LNCAP (cell line): ENCODE data around the gene CACNG1.

Source experiments
- TF ChIP-seq, protein P1 (sequence below): fragments of 450-650 bp; IDR thresholded peaks from 2 replicates; pipeline ENCODE4 v1.5.1; 2017; ENCODE audit warnings: mild to moderate bottlenecking

CACNG1 gene, protein sequence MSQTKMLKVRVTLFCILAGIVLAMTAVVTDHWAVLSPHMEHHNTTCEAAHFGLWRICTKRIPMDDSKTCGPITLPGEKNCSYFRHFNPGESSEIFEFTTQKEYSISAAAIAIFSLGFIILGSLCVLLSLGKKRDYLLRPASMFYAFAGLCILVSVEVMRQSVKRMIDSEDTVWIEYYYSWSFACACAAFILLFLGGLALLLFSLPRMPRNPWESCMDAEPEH

DNA sequence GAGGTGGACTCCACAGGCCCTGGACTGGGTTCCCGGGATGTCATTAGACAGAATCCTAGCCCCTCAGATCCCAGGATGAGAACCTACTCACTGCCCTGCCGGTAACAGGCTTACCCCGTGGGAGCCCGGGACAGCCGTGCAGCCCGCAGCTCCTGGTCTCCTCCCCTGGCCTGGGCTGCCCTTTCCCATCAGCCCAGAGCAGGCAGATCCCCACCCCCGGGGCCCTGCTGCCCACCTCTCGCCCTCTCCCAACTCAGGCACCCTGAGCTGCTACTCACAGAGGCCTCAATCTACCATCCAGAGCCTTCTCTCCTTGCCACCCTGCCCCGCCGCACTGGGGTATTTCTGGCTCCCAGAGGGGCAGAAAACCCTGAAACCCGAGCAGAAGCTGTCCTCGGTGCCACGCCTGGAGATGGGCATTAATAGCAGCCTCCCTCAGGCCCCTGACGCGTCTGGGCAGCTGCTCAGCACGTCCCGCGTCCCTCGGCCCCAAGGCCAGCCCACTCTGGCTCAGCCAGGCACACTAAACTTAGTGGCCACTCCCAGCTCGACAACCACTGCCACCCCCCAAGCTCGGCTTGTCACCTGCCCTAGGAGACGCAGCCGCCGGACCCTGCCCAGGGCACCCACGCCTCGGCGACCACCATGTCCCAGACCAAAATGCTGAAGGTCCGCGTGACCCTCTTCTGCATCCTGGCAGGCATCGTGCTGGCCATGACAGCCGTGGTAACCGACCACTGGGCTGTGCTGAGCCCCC, at the start of gene CACNG1:
CACNG1 (plus strand) TSS at position 539 of the 757 bp plus-strand sequence; CDS start at position 646, 107 bp downstream.
- TF ChIP-seq, protein P1, sequence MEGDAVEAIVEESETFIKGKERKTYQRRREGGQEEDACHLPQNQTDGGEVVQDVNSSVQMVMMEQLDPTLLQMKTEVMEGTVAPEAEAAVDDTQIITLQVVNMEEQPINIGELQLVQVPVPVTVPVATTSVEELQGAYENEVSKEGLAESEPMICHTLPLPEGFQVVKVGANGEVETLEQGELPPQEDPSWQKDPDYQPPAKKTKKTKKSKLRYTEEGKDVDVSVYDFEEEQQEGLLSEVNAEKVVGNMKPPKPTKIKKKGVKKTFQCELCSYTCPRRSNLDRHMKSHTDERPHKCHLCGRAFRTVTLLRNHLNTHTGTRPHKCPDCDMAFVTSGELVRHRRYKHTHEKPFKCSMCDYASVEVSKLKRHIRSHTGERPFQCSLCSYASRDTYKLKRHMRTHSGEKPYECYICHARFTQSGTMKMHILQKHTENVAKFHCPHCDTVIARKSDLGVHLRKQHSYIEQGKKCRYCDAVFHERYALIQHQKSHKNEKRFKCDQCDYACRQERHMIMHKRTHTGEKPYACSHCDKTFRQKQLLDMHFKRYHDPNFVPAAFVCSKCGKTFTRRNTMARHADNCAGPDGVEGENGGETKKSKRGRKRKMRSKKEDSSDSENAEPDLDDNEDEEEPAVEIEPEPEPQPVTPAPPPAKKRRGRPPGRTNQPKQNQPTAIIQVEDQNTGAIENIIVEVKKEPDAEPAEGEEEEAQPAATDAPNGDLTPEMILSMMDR, result no peak

DNA sequence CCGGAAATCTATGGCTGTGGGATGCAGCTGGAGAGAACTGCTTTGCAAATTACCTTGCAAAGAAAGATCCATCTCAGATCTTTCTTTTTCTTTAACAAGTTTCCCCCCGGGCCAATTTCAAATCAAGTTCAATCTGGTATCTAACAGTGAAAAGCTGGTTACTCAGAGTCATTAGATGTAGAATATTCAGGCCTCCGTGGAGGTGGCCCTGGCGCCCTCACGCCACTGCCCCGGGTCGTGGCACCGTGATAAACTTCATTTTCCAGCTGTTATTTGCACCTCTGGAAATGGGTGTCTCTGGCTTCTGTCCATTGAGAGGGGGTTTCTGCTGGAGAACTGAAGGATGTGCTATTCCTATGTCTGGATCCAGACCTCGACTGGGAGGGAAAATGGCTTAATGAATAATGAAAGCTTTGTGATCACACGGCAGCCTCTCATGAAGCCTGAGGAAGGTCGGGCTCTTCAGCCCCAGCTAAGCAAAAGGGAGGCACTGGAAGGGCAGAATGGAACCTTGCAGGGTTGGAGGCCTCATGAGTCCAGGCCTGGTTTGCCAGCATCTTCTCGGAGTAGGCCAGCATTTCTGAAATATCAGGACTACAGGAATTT, 49.3 kb upstream of the CACNG1 start:
- TF ChIP-seq, protein P1, result no peak

DNA sequence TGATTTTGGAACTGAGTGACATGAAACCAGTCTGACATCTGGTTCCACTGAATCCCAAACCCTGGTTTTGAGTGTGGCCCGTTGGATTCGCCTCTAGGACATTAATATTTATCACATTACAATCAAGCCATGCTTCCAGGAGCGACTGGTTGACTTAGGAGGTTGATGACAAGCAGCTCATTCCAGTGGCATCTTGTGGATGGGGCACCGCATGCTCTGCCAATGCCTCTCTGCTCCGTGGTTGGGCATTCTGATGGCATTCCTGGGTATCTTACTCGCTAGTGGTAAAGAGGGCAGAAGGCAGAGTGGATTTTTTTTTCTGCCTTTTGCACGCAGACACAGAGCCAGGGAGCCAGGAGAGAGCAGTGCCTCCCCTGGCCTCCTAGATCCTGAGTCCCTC, 48.4 kb upstream of the CACNG1 start:
- TF ChIP-seq, protein P1, result no peak

DNA sequence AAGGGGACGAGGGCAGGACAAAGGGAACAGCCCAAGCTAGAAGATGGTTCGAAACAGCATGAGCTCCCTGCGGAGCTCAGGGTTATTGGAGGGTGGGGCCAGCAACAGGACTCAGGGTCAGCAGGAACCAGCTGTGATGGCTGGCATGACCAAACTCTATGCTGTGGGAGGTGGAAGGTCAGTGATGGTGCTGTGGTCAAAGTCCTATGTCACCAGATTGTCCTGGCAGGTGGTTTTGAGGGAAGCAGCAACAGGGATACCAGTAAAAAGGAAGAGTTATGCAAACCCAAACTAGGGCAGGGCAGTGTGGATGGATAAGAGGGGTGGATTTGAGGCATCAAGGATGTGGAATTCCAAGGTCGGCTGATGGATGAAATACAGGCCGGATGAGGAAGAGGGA, 47.4 kb upstream of the CACNG1 start:
- TF ChIP-seq, protein P1, result no peak

DNA sequence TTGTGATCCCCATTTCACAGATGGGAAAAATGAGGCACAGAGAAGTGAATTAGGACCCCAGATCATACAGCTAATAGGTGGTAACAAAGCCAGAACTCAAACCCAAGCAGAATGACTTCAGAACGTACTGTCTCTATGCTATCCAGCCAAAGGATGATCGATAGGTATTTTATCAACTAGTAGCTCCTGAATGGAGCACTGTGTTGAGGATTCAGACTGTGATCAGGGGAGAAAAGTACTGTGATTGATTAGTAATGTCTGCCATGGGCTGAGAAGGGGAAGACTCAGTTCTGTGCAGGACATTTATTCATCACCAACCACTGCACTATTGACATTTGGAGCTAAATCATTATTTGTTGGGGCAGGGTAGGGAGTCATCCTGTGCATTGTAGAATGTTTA, 41.1 kb upstream of the CACNG1 start:
- TF ChIP-seq, protein P1, result no peak

DNA sequence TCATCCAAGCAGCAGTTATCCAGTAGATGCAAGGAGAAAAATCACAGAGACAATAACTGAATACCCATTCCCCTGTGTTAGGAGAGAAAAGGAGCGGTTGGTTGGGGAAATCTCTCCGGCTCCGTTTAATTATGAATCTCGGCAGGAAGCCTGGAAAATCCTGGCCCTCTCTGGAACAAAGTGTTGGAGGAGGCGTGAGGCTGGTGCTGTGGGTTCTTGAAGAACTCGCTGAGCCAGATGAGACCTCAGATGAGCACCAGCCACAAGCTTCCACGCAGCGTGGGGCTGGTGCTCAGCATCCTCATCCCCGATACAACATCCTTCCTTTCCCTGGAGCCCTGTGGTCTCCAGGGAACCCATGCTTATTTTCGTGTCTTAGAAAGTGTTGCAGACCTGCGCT, 40.2 kb upstream of the CACNG1 start:
- TF ChIP-seq, protein P1, result no peak

DNA sequence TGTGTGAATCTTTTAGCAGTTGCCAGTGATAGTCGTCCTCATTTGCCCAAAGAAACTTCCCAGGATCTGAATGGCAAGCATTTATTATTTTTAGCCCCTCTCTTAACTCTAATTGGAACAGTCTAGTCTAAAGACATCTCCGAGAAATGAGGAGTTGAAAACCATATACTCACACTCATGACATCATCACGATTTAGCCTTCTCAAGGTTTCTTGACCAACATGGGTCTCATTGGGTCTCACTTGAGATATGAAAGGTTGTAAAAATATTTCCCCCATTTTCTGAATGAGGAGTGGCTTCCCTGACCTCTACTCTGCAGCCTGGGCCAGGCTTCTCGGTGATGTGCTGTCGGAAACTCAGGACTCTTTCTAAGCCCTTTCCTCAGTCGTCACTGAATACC, 37.1 kb upstream of the CACNG1 start:
- TF ChIP-seq, protein P1, result no peak
